GM12891 (cell line): ENCODE data around the gene GPS2.
"Not testable (repeated sequence)": the region's sequence is repeated elsewhere in the genome, so short reads cannot be mapped to it uniquely, and the experiment has no call there.

Experiments
- POLR2A ChIP-seq: IDR thresholded peaks from 2 replicates; pipeline ENCODE4 v1.6.1; 2011; ENCODE audit warnings: low read depth, low read length, control low read depth
- POLR2AphosphoS5 ChIP-seq: IDR thresholded peaks from 2 replicates; pipeline ENCODE4 v1.6.1; 2011; ENCODE audit warnings: low read depth, low read length, control low read depth
- SPI1 ChIP-seq: IDR thresholded peaks from 2 replicates; pipeline ENCODE4 v1.6.1; 2011; ENCODE audit warnings: low read depth, low read length, control low read depth
- TAF1 ChIP-seq: IDR thresholded peaks from 2 replicates; pipeline ENCODE4 v1.6.1; 2011; ENCODE audit warnings: low read depth, low read length, control low read depth

DNA sequence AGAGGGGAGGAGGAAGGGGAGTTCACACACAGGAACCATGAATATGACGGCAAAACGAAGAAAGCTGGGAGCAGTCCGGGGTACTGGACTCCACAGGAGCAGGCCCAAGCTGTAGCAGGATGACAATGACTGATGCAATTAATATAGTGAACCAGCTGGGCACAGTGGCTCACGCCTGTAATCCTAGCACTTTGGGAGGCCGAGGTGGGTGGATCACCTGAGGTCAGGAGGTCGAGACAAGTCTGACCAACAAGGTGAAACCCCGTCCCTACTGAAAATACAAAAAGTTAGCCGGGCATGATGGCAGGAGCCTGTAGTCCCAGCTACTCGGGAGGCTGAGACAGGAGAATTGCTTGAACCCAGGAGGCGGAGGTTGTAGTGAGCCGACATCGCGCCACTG lies 20.6 kb upstream of the GPS2 start:
- not testable (repeated sequence) for TF ChIP-seq POLR2A, POLR2AphosphoS5, TAF1, SPI1
